Stimulated activated naive CD8-positive, alpha-beta T cell treated with anti-CD3 and anti-CD28 coated beads, Interleukin-15, Interleukin-2, amounts not matched to agents 100 ng/mL and 50 ng/mL, for 24 hours (primary cell): ENCODE measurements around the gene SRPK2.

Experiments used
- H3K27ac Mint-ChIP-seq: one replicate; pipeline ENCODE4 v1.8.0; 2021; ENCODE audit warnings: mild to moderate bottlenecking, mixed read lengths
- H3K27me3 Mint-ChIP-seq: one replicate; pipeline ENCODE4 v1.8.0; 2021; ENCODE audit warnings: mixed read lengths
- H3K36me3 Mint-ChIP-seq: one replicate; pipeline ENCODE4 v1.8.0; 2021; ENCODE audit warnings: low read depth, mixed read lengths
- H3K4me1 Mint-ChIP-seq: one replicate; pipeline ENCODE4 v1.8.0; 2021; ENCODE audit warnings: low read depth, mixed read lengths
- H3K4me3 Mint-ChIP-seq: one replicate; pipeline ENCODE4 v1.8.0; 2021; ENCODE audit warnings: mild to moderate bottlenecking, mixed read lengths
- H3K9me3 Mint-ChIP-seq: one replicate; pipeline ENCODE4 v1.8.0; 2021; ENCODE audit warnings: mixed read lengths

The SRPK2 gene

GRCh38 chr7:105112440-105113418, 276.0 kb downstream of the SRPK2 start:
- Mint-ChIP-seq H3K36me3 (peaks cover 79% of the 10 kb centered on the region), H3K9me3 (no peaks in the 10 kb centered on the region), H3K4me3 (no peak overlapping the region), H3K27me3 (no peaks in the 10 kb centered on the region), H3K4me1 (peaks cover 10% of the 10 kb centered on the region), H3K27ac (peak overlapping the region; percentile 80)

DNA sequence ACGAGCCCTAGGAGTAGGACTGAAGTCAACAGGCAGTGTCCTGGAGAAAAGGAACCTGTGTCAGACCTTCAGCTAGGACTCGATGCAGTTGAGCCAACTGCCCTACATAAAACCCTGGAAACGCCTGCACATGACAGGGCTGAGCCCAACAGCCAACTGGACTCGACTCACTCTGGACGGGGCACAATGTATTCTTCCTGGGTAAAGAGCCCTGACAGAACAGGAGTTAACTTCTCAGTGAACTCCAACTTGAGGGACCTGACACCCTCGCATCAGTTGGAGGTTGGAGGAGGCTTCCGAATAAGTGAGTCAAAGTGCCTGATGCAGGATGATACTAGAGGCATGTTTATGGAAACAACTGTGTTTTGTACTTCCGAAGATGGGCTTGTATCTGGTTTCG, 281.3 kb downstream of the SRPK2 start:
- Mint-ChIP-seq H3K4me3 (no peak overlapping the region), H3K9me3 (no peaks in the 10 kb centered on the region), H3K27ac (peak overlapping the region; percentile 61), H3K36me3 (peaks cover 89% of the 10 kb centered on the region), H3K4me1 (peaks cover 21% of the 10 kb centered on the region), H3K27me3 (no peaks in the 10 kb centered on the region)

GRCh38 chr7:105106473-105106872, 282.2 kb downstream of the SRPK2 start:
- H3K27ac Mint-ChIP-seq = peak overlapping the region; percentile 64

DNA sequence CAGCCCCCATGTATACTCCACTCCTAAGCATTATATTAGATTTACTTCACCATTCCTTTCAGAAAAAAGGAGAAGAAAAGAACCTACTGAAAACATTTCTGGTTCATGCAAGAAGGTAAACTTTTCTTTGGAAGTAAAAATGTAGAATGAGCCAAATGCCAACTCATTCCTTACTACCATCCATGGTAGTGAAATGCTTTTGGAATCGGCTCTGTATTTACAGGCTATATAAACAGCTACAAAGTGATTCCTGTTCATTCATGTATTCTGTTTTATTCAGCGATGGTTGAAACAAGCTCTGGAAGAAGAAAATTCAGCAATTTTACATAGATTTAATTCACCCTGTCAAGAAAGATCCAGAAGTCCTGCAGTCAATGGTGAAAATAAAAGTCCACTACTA, 283.1 kb downstream of the SRPK2 start:
- Mint-ChIP-seq H3K9me3 (no peaks in the 10 kb centered on the region), H3K4me3 (no peak overlapping the region), H3K4me1 (peaks cover 27% of the 10 kb centered on the region), H3K27ac (peak overlapping the region; percentile 22), H3K36me3 (peaks cover 84% of the 10 kb centered on the region), H3K27me3 (no peaks in the 10 kb centered on the region)

More at GRCh38 chr7:105106473-105106872, 282.2 kb downstream of the SRPK2 start:
- Mint-ChIP-seq H3K4me1 (peaks cover 18% of the 10 kb centered on the region), H3K4me3 (no peak overlapping the region), H3K36me3 (peaks cover 84% of the 10 kb centered on the region), H3K9me3 (no peaks in the 10 kb centered on the region), H3K27me3 (no peaks in the 10 kb centered on the region)

GRCh38 chr7:105102557-105103352, 286.0 kb downstream of the SRPK2 start:
- Mint-ChIP-seq H3K9me3 (no peaks in the 10 kb centered on the region), H3K4me1 (peaks cover 54% of the 10 kb centered on the region), H3K36me3 (peaks cover 78% of the 10 kb centered on the region), H3K27ac (peak overlapping the region; percentile 9), H3K4me3 (no peak overlapping the region), H3K27me3 (no peaks in the 10 kb centered on the region)

- no peak overlapping the region for H3K4me3 Mint-ChIP-seq
- H3K27ac Mint-ChIP-seq = peak overlapping the region; percentile 53
- peaks cover 75% of the 10 kb centered on the region for H3K36me3 Mint-ChIP-seq
These were observed 286.9 kb downstream of the SRPK2 start for GRCh38 chr7:105101864-105102263.

DNA sequence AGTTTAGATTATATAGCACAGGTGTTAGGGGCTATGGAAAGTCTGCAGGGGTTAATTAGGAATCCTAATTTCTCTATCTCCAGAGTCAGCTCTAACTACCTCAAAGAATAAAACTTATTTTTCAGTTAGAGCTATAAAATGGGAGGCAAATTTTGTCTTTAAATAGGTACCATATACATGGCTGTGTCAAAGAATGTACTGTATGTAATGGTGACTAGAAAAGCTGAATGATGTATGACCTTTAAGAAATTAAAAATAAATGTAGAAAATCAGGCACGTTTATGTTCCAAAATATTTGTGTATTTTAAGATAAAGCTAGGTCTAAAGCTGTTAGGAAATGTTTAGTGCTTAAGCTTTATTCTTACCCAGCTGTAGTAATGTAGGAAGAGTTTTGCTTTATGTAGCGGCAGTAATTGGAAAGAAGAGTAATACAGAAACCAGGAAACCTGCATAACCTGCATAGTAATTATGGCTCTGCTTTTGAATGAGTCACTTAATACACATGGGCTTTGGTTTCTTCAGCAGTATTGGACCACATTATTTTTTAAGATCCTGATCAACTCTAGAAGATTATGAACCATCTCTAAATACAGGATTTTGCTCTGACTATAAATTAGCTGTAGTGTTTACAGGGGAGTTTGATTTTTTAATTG, 289.7 kb downstream of the SRPK2 start:
- no peaks in the 10 kb centered on the region for H3K9me3 Mint-ChIP-seq
- H3K27me3 Mint-ChIP-seq = no peaks in the 10 kb centered on the region
- no peak overlapping the region for H3K4me3 Mint-ChIP-seq
- H3K27ac Mint-ChIP-seq = peak overlapping the region; percentile 49
- H3K4me1 Mint-ChIP-seq = peaks cover 73% of the 10 kb centered on the region
- H3K36me3 Mint-ChIP-seq = peaks cover 74% of the 10 kb centered on the region

More at GRCh38 chr7:105101864-105102263, 286.9 kb downstream of the SRPK2 start:
- Mint-ChIP-seq H3K27me3 (no peaks in the 10 kb centered on the region), H3K9me3 (no peaks in the 10 kb centered on the region), H3K4me1 (peaks cover 61% of the 10 kb centered on the region)

GRCh38 chr7:105097619-105098018, 291.1 kb downstream of the SRPK2 start:
- Mint-ChIP-seq H3K27me3 (no peaks in the 10 kb centered on the region), H3K9me3 (no peaks in the 10 kb centered on the region), H3K4me3 (no peak overlapping the region), H3K27ac (peak overlapping the region; percentile 5), H3K36me3 (peaks cover 72% of the 10 kb centered on the region), H3K4me1 (peaks cover 65% of the 10 kb centered on the region)

DNA sequence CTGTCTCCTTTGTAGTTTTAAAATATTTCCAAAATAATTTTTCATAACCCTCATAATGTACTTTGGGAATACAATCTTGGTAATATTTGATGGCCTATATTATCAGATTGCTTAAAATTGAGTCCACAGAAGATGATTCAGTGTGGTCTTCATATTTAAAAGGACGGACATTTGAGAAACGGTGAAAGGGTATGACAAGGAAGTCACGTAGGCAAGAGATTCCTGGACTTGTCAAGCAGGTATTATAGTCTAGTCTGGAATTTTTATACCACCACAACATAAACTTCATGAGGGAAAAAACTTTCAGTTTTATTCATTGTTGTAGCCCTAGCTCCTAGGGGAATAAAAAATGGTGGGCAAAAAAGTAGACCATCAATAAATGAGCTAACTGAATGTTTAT, 292.4 kb downstream of the SRPK2 start:
- Mint-ChIP-seq H3K4me1 (peaks cover 58% of the 10 kb centered on the region), H3K36me3 (peaks cover 74% of the 10 kb centered on the region)

DNA sequence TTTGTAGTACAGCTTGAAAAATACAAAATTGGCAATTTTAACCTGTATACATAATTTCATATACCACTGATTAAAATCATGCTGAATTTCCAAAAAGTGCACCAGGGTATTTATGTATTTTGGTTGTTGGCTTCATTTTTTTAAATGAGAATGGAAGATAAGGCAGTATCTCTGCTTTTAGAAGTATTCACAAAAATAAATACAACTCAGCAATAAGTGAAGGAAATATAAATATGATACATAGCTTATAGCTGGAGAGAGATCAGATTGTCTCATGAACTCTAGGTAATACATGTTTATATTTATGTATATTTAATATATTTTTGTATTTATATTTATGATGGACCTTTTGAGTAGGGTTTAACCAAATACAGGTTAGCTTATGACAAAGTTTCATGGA, 293.8 kb downstream of the SRPK2 start:
- no peaks in the 10 kb centered on the region for H3K27me3 Mint-ChIP-seq
- peaks cover 72% of the 10 kb centered on the region for H3K36me3 Mint-ChIP-seq
- H3K4me1 Mint-ChIP-seq = peaks cover 47% of the 10 kb centered on the region
- H3K9me3 Mint-ChIP-seq = no peaks in the 10 kb centered on the region
- no peak overlapping the region for H3K4me3 Mint-ChIP-seq
- H3K27ac Mint-ChIP-seq = no peak overlapping the region

More for the DNA sequence above, 292.4 kb downstream of the SRPK2 start:
- no peaks in the 10 kb centered on the region for H3K9me3 Mint-ChIP-seq
- no peaks in the 10 kb centered on the region for H3K27me3 Mint-ChIP-seq
- H3K4me3 Mint-ChIP-seq = no peak overlapping the region
- H3K27ac Mint-ChIP-seq = peak overlapping the region; percentile 45

- H3K9me3 Mint-ChIP-seq = no peaks in the 10 kb centered on the region
These were observed 300.3 kb downstream of the SRPK2 start for GRCh38 chr7:105088456-105088855.

DNA sequence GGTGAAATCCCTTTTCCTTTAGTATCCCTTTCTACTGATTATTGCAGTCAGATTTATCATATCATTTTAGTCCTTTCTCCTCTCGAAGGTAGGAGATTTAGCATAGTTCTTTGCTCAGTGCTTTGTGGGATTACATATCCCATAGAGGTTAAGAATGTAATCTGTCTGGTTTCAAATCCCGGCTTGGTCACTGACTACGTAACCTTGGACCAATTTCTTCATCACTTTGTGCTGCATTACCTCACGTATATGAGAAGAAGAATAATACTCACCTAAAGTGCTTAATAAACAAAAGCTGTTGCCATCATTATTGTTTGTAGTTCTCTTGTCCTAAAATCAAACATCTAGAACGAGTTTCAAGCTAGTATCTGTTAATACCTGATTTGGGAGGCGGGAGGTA, 300.7 kb downstream of the SRPK2 start:
- Mint-ChIP-seq H3K4me1 (peaks cover 23% of the 10 kb centered on the region), H3K27me3 (no peaks in the 10 kb centered on the region), H3K27ac (no peak overlapping the region), H3K4me3 (no peak overlapping the region), H3K9me3 (no peaks in the 10 kb centered on the region), H3K36me3 (peaks cover 74% of the 10 kb centered on the region)

More at GRCh38 chr7:105088456-105088855, 300.3 kb downstream of the SRPK2 start:
- Mint-ChIP-seq H3K4me3 (no peak overlapping the region), H3K4me1 (peaks cover 23% of the 10 kb centered on the region), H3K27me3 (no peaks in the 10 kb centered on the region), H3K36me3 (peaks cover 71% of the 10 kb centered on the region), H3K27ac (peak overlapping the region; percentile 13)

GRCh38 chr7:105086850-105087249, 301.9 kb downstream of the SRPK2 start:
- H3K27ac Mint-ChIP-seq = no peak overlapping the region
- H3K9me3 Mint-ChIP-seq = no peaks in the 10 kb centered on the region
- no peak overlapping the region for H3K4me3 Mint-ChIP-seq
- H3K4me1 Mint-ChIP-seq = peaks cover 23% of the 10 kb centered on the region
- peaks cover 75% of the 10 kb centered on the region for H3K36me3 Mint-ChIP-seq
- H3K27me3 Mint-ChIP-seq = no peaks in the 10 kb centered on the region

GRCh38 chr7:105084581-105084980, 304.1 kb downstream of the SRPK2 start:
- no peak overlapping the region for H3K4me3 Mint-ChIP-seq
- H3K27me3 Mint-ChIP-seq = no peaks in the 10 kb centered on the region
- H3K36me3 Mint-ChIP-seq = peaks cover 75% of the 10 kb centered on the region
- H3K27ac Mint-ChIP-seq = peak overlapping the region; percentile 61
- peaks cover 20% of the 10 kb centered on the region for H3K4me1 Mint-ChIP-seq
- H3K9me3 Mint-ChIP-seq = no peaks in the 10 kb centered on the region
